Small intestine (tissue), 7 donors: ENCODE measurements around the gene AANAT. TPM values are rescaled to one million over a fixed set of nuclear protein-coding genes. Genes with fewer than 3 reads are reported as not detected.

Experiments used
- DNase-seq, 2 donors: peaks; one replicate each; pipeline versions ENCODE4 v3.0.0 to v3.0.0-alpha.2; 2013
- FAIRE-seq: peaks from 2 replicates; lab custom pipeline; 2012; peaks lifted over from hg19 to GRCh38; lab: Jason Lieb, UNC
- H3K27ac ChIP-seq, 3 donors: one replicate each; pipeline ENCODE4 v1.5.1; 2013; ENCODE audit warnings: low read length in 2 of 3, mild to moderate bottlenecking in 2 of 3, control low read depth in 1 of 3, inconsistent platforms in 1 of 3, low read depth in 1 of 3, moderate library complexity in 1 of 3
- H3K27me3 ChIP-seq, 3 donors: one replicate each; pipeline ENCODE4 v1.6.1; 2013; ENCODE audit warnings: low read length in 3 of 3, inconsistent platforms in 1 of 3; ENCODE audit not compliant: control insufficient read depth in 3 of 3, insufficient read depth in 3 of 3
- H3K36me3 ChIP-seq, 3 donors: one replicate each; pipeline ENCODE4 v1.6.1; 2013; ENCODE audit warnings: low read length in 3 of 3, inconsistent platforms in 1 of 3, low read depth in 1 of 3, mild to moderate bottlenecking in 1 of 3, moderate library complexity in 1 of 3; ENCODE audit not compliant: control insufficient read depth in 3 of 3, insufficient read depth in 2 of 3
- H3K4me1 ChIP-seq, 3 donors: one replicate each; pipeline ENCODE4 v1.6.1; 2013; ENCODE audit warnings: low read length in 2 of 3, inconsistent platforms in 1 of 3, low read depth in 1 of 3, mild to moderate bottlenecking in 1 of 3, moderate library complexity in 1 of 3; ENCODE audit not compliant: control insufficient read depth in 3 of 3, insufficient read depth in 2 of 3
- H3K4me3 ChIP-seq, 3 donors: one replicate each; pipeline ENCODE4 v1.5.1; 2013; ENCODE audit warnings: low read length in 3 of 3, control low read depth in 1 of 3, inconsistent platforms in 1 of 3, low read depth in 1 of 3, mild to moderate bottlenecking in 1 of 3, moderate library complexity in 1 of 3
- H3K9me3 ChIP-seq, 2 donors: one replicate each; pipeline ENCODE4 v1.6.1; 2013; ENCODE audit warnings: low read depth in 1 of 2, low read length in 1 of 2; ENCODE audit not compliant: control insufficient read depth in 2 of 2, insufficient read depth in 1 of 2
- WGBS, 3 donors: extraction: QIAGEN DNeasy Blood & Tissue Kit; methylation state at CpG; one replicate each; pipeline ENCODE4 v1.1.7; 2013; 5-methylcytosine and 5-hydroxymethylcytosine counted together
- polyA plus RNA-seq, 4 donors: library from polyadenylated mRNA; stranded (reverse) in 3 of 4; unstranded in 1 of 4; fragments of 200-250 nt in 3 of 4; fragments of 120-200 nt in 1 of 4; gene quantifications; one replicate each; pipeline versions ENCODE4 v1.2.1 to v1.2.3, GENCODE V29; 2013
- donor health status: healthy with polysubstance abuse.
- donor health status: control.
- donor health status: control.
- donor health status: Bipolar disorder and iron deficiency.
- donor health status: healthy.

AANAT gene
- polyA plus RNA-seq, 4 donors: 0.18 TPM; not detected in 3

- Histone ChIP-seq H3K27me3 (no peaks in the 10 kb centered on the region), H3K27ac (no peak overlapping the region), H3K4me3 (no peak overlapping the region), H3K9me3 (no peaks in the 10 kb centered on the region), H3K36me3 (peaks cover 0 to 4% (median 0%) of the 10 kb centered on the region in 3 donors), H3K4me1 (peaks cover 0 to 6% (median 0%) of the 10 kb centered on the region in 3 donors)
- 63 to 66% (median 63%) methylated on average over 8 of the region's 8 CpGs for WGBS, 3 donors
- DNase-seq: no peak
- FAIRE-seq: no peak
Observed at GRCh38 chr17:76427501-76428231, 39.7 kb upstream of the AANAT start.

- no peak overlapping the region for H3K27ac ChIP-seq
- FAIRE-seq: no peak
- no peaks in the 10 kb centered on the region for H3K9me3 ChIP-seq
- WGBS, 3 donors: 93 to 96% (median 95%) methylated on average over 1 of the region's 1 CpG
- no peak for DNase-seq
- H3K4me1 ChIP-seq: peaks cover 0 to 6% (median 0%) of the 10 kb centered on the region in 3 donors
- no peaks in the 10 kb centered on the region for H3K27me3 ChIP-seq
- H3K36me3 ChIP-seq: peaks cover 0 to under 1% (median 0%) of the 10 kb centered on the region in 3 donors
- H3K4me3 ChIP-seq: no peak overlapping the region
Observed at GRCh38 chr17:76428511-76428910, 38.9 kb upstream of the AANAT start.

GRCh38 chr17:76431509-76431908, 35.9 kb upstream of the AANAT start:
- 90 to 98% (median 94%) methylated on average over 2 of the region's 2 CpGs for WGBS, 3 donors
- peaks cover 0 to 10% (median 0%) of the 10 kb centered on the region in 3 donors for H3K36me3 ChIP-seq
- H3K27me3 ChIP-seq: no peaks in the 10 kb centered on the region
- H3K4me1 ChIP-seq: peaks cover 0 to 6% (median 0%) of the 10 kb centered on the region in 3 donors
- no peak overlapping the region for H3K4me3 ChIP-seq
- no peak for DNase-seq
- H3K9me3 ChIP-seq: no peaks in the 10 kb centered on the region
- no peak overlapping the region for H3K27ac ChIP-seq
- FAIRE-seq: no peak

- Histone ChIP-seq H3K9me3 (no peaks in the 10 kb centered on the region), H3K27me3 (no peaks in the 10 kb centered on the region), H3K36me3 (peaks cover 0 to 10% (median 0%) of the 10 kb centered on the region in 3 donors), H3K4me1 (peaks cover 0 to 6% (median 0%) of the 10 kb centered on the region in 3 donors), H3K27ac (no peak overlapping the region), H3K4me3 (no peak overlapping the region)
- FAIRE-seq (no peak), DNase-seq (no peak)
- WGBS, 3 donors: 81 to 91% (median 88%) methylated on average over 6 of the region's 6 CpGs
Observed at GRCh38 chr17:76432004-76432403, 35.4 kb upstream of the AANAT start.

GRCh38 chr17:76432712-76433336, 34.6 kb upstream of the AANAT start:
- Histone ChIP-seq H3K4me3 (no peak overlapping the region), H3K27ac (no peak overlapping the region), H3K27me3 (no peaks in the 10 kb centered on the region), H3K36me3 (peaks cover 0 to 10% (median 0%) of the 10 kb centered on the region in 3 donors), H3K9me3 (no peaks in the 10 kb centered on the region), H3K4me1 (peaks cover 0 to 3% (median 0%) of the 10 kb centered on the region in 3 donors)
- no peak for FAIRE-seq
- DNase-seq: no peak
- 76 to 79% (median 77%) methylated on average over 3 of the region's 3 CpGs for WGBS, 3 donors

- H3K36me3 ChIP-seq: peaks cover 0 to 10% (median 0%) of the 10 kb centered on the region in 3 donors
- DNase-seq (no peak), FAIRE-seq (no peak)
- WGBS, 3 donors: 93 to 96% (median 94%) methylated on average over 9 of the region's 9 CpGs
- H3K4me3 ChIP-seq: no peak overlapping the region
- H3K27ac ChIP-seq: no peak overlapping the region
- H3K27me3 ChIP-seq: no peaks in the 10 kb centered on the region
- no peaks in the 10 kb centered on the region for H3K4me1 ChIP-seq
- no peaks in the 10 kb centered on the region for H3K9me3 ChIP-seq
Observed at GRCh38 chr17:76433693-76434092, 33.7 kb upstream of the AANAT start.

- H3K27ac ChIP-seq: no peak overlapping the region
- no peaks in the 10 kb centered on the region for H3K27me3 ChIP-seq
- peaks cover 0 to 10% (median 0%) of the 10 kb centered on the region in 3 donors for H3K36me3 ChIP-seq
- H3K4me1 ChIP-seq: peaks cover 0 to 4% (median 0%) of the 10 kb centered on the region in 3 donors
- WGBS, 3 donors: 84 to 92% (median 89%) methylated on average over 7 of the region's 7 CpGs
- no peak overlapping the region for H3K4me3 ChIP-seq
- DNase-seq (no peak), FAIRE-seq (no peak)
- no peaks in the 10 kb centered on the region for H3K9me3 ChIP-seq
Observed at GRCh38 chr17:76434870-76435269, 32.5 kb upstream of the AANAT start.

GRCh38 chr17:76435751-76436150, 31.7 kb upstream of the AANAT start:
- FAIRE-seq (no peak), DNase-seq (no peak)

More at GRCh38 chr17:76435751-76436150, 31.7 kb upstream of the AANAT start:
- H3K36me3 ChIP-seq: peaks cover 0 to 11% (median 0%) of the 10 kb centered on the region in 3 donors
- no peak overlapping the region for H3K27ac ChIP-seq
- H3K9me3 ChIP-seq: no peaks in the 10 kb centered on the region
- peaks cover 0 to 4% (median 0%) of the 10 kb centered on the region in 3 donors for H3K4me1 ChIP-seq
- 96% methylated on average over 11 of the region's 11 CpGs for WGBS, 3 donors
- no peaks in the 10 kb centered on the region for H3K27me3 ChIP-seq
- no peak overlapping the region for H3K4me3 ChIP-seq
